Lung (tissue), 12 donors: ENCODE data around the gene C8A. TPM values are rescaled to one million over a fixed set of nuclear protein-coding genes. Genes with fewer than 3 reads are reported as not detected.

Source experiments
- ATAC-seq: fragments of 200-7000 bp; cut with Tn5 transposase; one replicate; pipeline ENCODE4 v1.9.1; 2020; ENCODE audit warnings: moderate number of reproducible peaks; ENCODE audit not compliant: insufficient read depth, low FRiP score
- DNase-seq, 3 donors: peaks; one replicate each; pipeline ENCODE4 v3.0.0-alpha.2; 2013 to 2017
- H3K27ac ChIP-seq, 2 donors: one replicate each; pipeline ENCODE4 v1.5.1; 2013; ENCODE audit warnings: mild to moderate bottlenecking in 2 of 2, moderate library complexity in 2 of 2, control low read depth in 1 of 2, inconsistent platforms in 1 of 2, low read depth in 1 of 2, low read length in 1 of 2
- H3K27me3 ChIP-seq, 3 donors: one replicate each; pipeline ENCODE4 v1.5.1; 2013; ENCODE audit warnings: low read length in 2 of 3; ENCODE audit not compliant: control insufficient read depth in 3 of 3, insufficient read depth in 3 of 3
- H3K36me3 ChIP-seq, 4 donors: one replicate each; pipeline ENCODE4 v1.5.1; 2013; ENCODE audit warnings: low read length in 4 of 4, mild to moderate bottlenecking in 1 of 4, moderate library complexity in 1 of 4; ENCODE audit not compliant: control insufficient read depth in 4 of 4, insufficient read depth in 4 of 4
- H3K4me1 ChIP-seq, 5 donors: one replicate each; pipeline ENCODE4 v1.5.1; 2013; ENCODE audit warnings: low read length in 5 of 5, mild to moderate bottlenecking in 2 of 5, moderate library complexity in 1 of 5; ENCODE audit not compliant: control insufficient read depth in 5 of 5, insufficient read depth in 5 of 5
- H3K4me3 ChIP-seq: one replicate; pipeline ENCODE4 v1.5.1; 2013; ENCODE audit warnings: mild to moderate bottlenecking, control low read depth, moderate library complexity
- H3K9ac ChIP-seq, 2 donors: one replicate each; pipeline ENCODE4 v1.5.1; 2013; ENCODE audit warnings: low read length in 2 of 2, control low read depth in 1 of 2; ENCODE audit not compliant: insufficient read depth in 1 of 2
- H3K9me3 ChIP-seq, 4 donors: one replicate each; pipeline ENCODE4 v1.5.1; 2013; ENCODE audit warnings: low read length in 3 of 4, mild to moderate bottlenecking in 1 of 4, moderate library complexity in 1 of 4; ENCODE audit not compliant: control insufficient read depth in 4 of 4, insufficient read depth in 3 of 4
- CTCF ChIP-seq: IDR thresholded peaks from 2 replicates; pipeline ENCODE4 v1.5.1; 2012; ENCODE audit warnings: mild to moderate bottlenecking; ENCODE audit errors: control extremely low read depth, extremely low read depth
- WGBS, 2 donors: extraction: QIAGEN DNeasy Blood & Tissue Kit; methylation state at CpG; one replicate each; pipeline ENCODE4 v1.1.7; 2013; 5-methylcytosine and 5-hydroxymethylcytosine counted together
- polyA plus RNA-seq, 2 donors: library from polyadenylated mRNA; stranded (reverse); fragments of 200-250 nt; gene quantifications; one replicate each; pipeline ENCODE4 v1.2.1, GENCODE V29; 2013
- total RNA-seq, 2 donors: library from RNA; depleted of rRNA in 1 of 2; stranded (reverse); fragments of >200 nt in 1 of 2; gene quantifications; one replicate each; pipeline ENCODE4 v1.2.1, GENCODE V29; 2014 to 2021
- donor health status: control.
- donor health status: control.
- donor health status: Bipolar disorder and iron deficiency.
- donor health status: healthy.
- donor health status: DM: yes; HTN: yes; CAD: no.

C8A gene
- total and polyA plus RNA-seq, 4 donors, result 0.12 to 1.4 TPM; not detected in 2

- Histone ChIP-seq H3K9ac (no peak overlapping the region), H3K36me3 (no peaks in the 10 kb centered on the region), H3K4me3 (no peak overlapping the region), H3K9me3 (peaks cover 0 to 1% (median 0%) of the 10 kb centered on the region in 4 donors), H3K27me3 (no peaks in the 10 kb centered on the region), H3K27ac (no peak overlapping the region), H3K4me1 (no peaks in the 10 kb centered on the region)
- WGBS, 2 donors, result 88 to 89% methylated on average over 9 of the region's 9 CpGs
- TF ChIP-seq CTCF, result no peak
- ATAC-seq, result no peak
- no peak for DNase-seq
Observed at GRCh38 chr1:56964349-56965017, 109.9 kb downstream of the C8A start.

- Histone ChIP-seq H3K27ac (no peak overlapping the region), H3K4me3 (no peak overlapping the region), H3K27me3 (no peaks in the 10 kb centered on the region), H3K36me3 (no peaks in the 10 kb centered on the region), H3K9me3 (peaks cover 0 to 1% (median 0%) of the 10 kb centered on the region in 4 donors), H3K9ac (no peak overlapping the region), H3K4me1 (no peaks in the 10 kb centered on the region)
- DNase-seq (no peak), ATAC-seq (no peak)
- no peak for TF ChIP-seq CTCF
- 78 to 89% methylated on average over 3 of the region's 3 CpGs for WGBS, 2 donors
Observed at GRCh38 chr1:56965191-56965590, 110.6 kb downstream of the C8A start.

GRCh38 chr1:56965916-56966697, 111.5 kb downstream of the C8A start, which contains the start of gene C8B:
C8B (minus strand) TSS chr1:56966015; CDS start chr1:56965948, 67 bp downstream.
- no peak within 1 kb of the TSS for H3K9ac ChIP-seq
- no peaks in the 10 kb centered on the region for H3K36me3 ChIP-seq
- TF ChIP-seq CTCF, result no peak

More at GRCh38 chr1:56965916-56966697, 111.5 kb downstream of the C8A start, which contains the start of gene C8B:
- Histone ChIP-seq H3K27me3 (no peaks in the 10 kb centered on the region), H3K9me3 (peaks cover 0 to 1% (median 0%) of the 10 kb centered on the region in 4 donors), H3K4me3 (no peak within 1 kb of the TSS), H3K4me1 (no peaks in the 10 kb centered on the region), H3K27ac (no peak within 1 kb of the TSS)
- DNase-seq (no peak), ATAC-seq (no peak)
- 85 to 86% methylated on average over 3 of the region's 3 CpGs for WGBS, 2 donors
